HEK293 (cell line): ENCODE results near the gene CACNA1C.

ENCODE experiments used
- CTCF ChIA-PET: fragments of 350-600 bp; formaldehyde crosslinking; extraction: SDS; loops from one replicate; lab custom pipeline; 2021; ENCODE audit warnings: antibody characterized with exemption; lab: Yijun Ruan, JAX
- POLR2A ChIA-PET: fragments of 300-600 bp; formaldehyde crosslinking; extraction: SDS; loops from one replicate; lab custom pipeline; 2020; ENCODE audit warnings: antibody characterized with exemption, inconsistent platforms; lab: Yijun Ruan, JAX
- H3K27ac ChIP-seq: fragments of 200-500 bp; sonication (Bioruptor generic); 2 replicates; pipeline ENCODE4 v1.5.1; 2014; ENCODE audit warnings: low read depth, low read length, control low read depth, inconsistent platforms; ENCODE audit errors: extremely low read depth
- H3K36me3 ChIP-seq, 2 experiments: fragments of 200-500 bp in 1 of 2; sonication (Bioruptor generic) in 1 of 2; 1 replicate in 1 of 2; 2 replicates in 1 of 2; pipeline ENCODE4 v1.5.1; 2014 to 2017; ENCODE audit warnings: inconsistent platforms in 2 of 2, low read length in 2 of 2; ENCODE audit not compliant: control insufficient read depth in 2 of 2, insufficient read depth in 1 of 2
- H3K4me1 ChIP-seq: fragments of 200-500 bp; sonication (Bioruptor generic); 2 replicates; pipeline ENCODE4 v1.5.1; 2014; ENCODE audit warnings: mild to moderate bottlenecking, low read length, inconsistent platforms; ENCODE audit not compliant: control insufficient read depth, insufficient read depth
- H3K4me3 ChIP-seq: 2 replicates; pipeline ENCODE4 v1.5.1; 2011; ENCODE audit warnings: low read depth, mild to moderate bottlenecking, control low read depth, low read length, moderate library complexity
- H3K9me3 ChIP-seq: fragments of 200-500 bp; sonication (Bioruptor generic); 2 replicates; pipeline ENCODE4 v1.5.1; 2014; ENCODE audit warnings: low read depth, low read length, inconsistent platforms; ENCODE audit not compliant: control insufficient read depth, insufficient read depth
- ELK4 ChIP-seq: IDR thresholded peaks from 2 replicates; pipeline ENCODE4 v1.6.1; 2011; ENCODE audit warnings: mild to moderate bottlenecking, low read depth, low read length, borderline replicate concordance
- HOXC10 ChIP-seq: sonication (generic); formaldehyde crosslinking; IDR thresholded peaks from 2 replicates; pipeline ENCODE4 v1.8.1; 2023; ENCODE audit warnings: mild to moderate bottlenecking, missing genetic modification reagents
- KLF16 ChIP-seq: fragments of 450-650 bp; formaldehyde crosslinking; IDR thresholded peaks from 2 replicates; pipeline ENCODE4 v1.5.1; 2017; ENCODE audit warnings: missing biosample characterization, missing genetic modification characterization
- WT1 ChIP-seq: fragments of 450-650 bp; formaldehyde crosslinking; IDR thresholded peaks from 2 replicates; pipeline ENCODE4 v1.5.1; 2016; ENCODE audit warnings: missing biosample characterization, missing genetic modification characterization
- ZBTB17 ChIP-seq: fragments of 450-650 bp; formaldehyde crosslinking; IDR thresholded peaks from 2 replicates; pipeline ENCODE4 v1.5.1; 2016; ENCODE audit warnings: missing biosample characterization, missing genetic modification characterization
- ZBTB26 ChIP-seq: fragments of 450-650 bp; formaldehyde crosslinking; optimal IDR thresholded peaks from 2 replicates; pipeline ENCODE3; 2016; ENCODE audit warnings: missing biosample characterization, mild to moderate bottlenecking, missing genetic modification characterization
- ZBTB48 ChIP-seq: fragments of 450-650 bp; formaldehyde crosslinking; IDR thresholded peaks from 2 replicates; pipeline ENCODE4 v1.5.1; 2016; ENCODE audit warnings: missing biosample characterization, missing genetic modification characterization
- ZBTB8A ChIP-seq: fragments of 450-650 bp; formaldehyde crosslinking; IDR thresholded peaks from 2 replicates; pipeline ENCODE4 v1.5.1; 2016; ENCODE audit warnings: missing biosample characterization, missing genetic modification characterization
- ZEB2 ChIP-seq: fragments of 450-650 bp; formaldehyde crosslinking; IDR thresholded peaks from 2 replicates; pipeline ENCODE4 v1.5.1; 2016; ENCODE audit warnings: missing biosample characterization, missing genetic modification characterization
- ZFP3 ChIP-seq: fragments of 450-650 bp; formaldehyde crosslinking; IDR thresholded peaks from 2 replicates; pipeline ENCODE4 v1.5.1; 2016; ENCODE audit warnings: low read depth, missing biosample characterization, missing genetic modification characterization
- ZFP41 ChIP-seq: fragments of 450-650 bp; formaldehyde crosslinking; IDR thresholded peaks from 2 replicates; pipeline ENCODE4 v1.5.1; 2016; ENCODE audit warnings: missing biosample characterization, missing genetic modification characterization, borderline replicate concordance
- ZNF10 ChIP-seq: fragments of 450-650 bp; formaldehyde crosslinking; IDR thresholded peaks from 2 replicates; pipeline ENCODE4 v1.5.1; 2017; ENCODE audit warnings: missing biosample characterization, missing genetic modification characterization
- ZNF140 ChIP-seq: fragments of 450-650 bp; formaldehyde crosslinking; IDR thresholded peaks from 2 replicates; pipeline ENCODE4 v1.5.1; 2016; ENCODE audit warnings: missing biosample characterization, missing genetic modification characterization
- ZNF155 ChIP-seq: fragments of 450-650 bp; formaldehyde crosslinking; IDR thresholded peaks from 2 replicates; pipeline ENCODE4 v1.5.1; 2016; ENCODE audit warnings: missing biosample characterization, missing genetic modification characterization
- ZNF169 ChIP-seq: fragments of 450-650 bp; formaldehyde crosslinking; IDR thresholded peaks from 2 replicates; pipeline ENCODE4 v1.5.1; 2016; ENCODE audit warnings: missing biosample characterization, missing genetic modification characterization
- ZNF175 ChIP-seq: fragments of 450-650 bp; formaldehyde crosslinking; IDR thresholded peaks from 2 replicates; pipeline ENCODE4 v1.5.1; 2016; ENCODE audit warnings: missing biosample characterization, missing genetic modification characterization
- ZNF19 ChIP-seq: fragments of 450-650 bp; formaldehyde crosslinking; IDR thresholded peaks from 2 replicates; pipeline ENCODE4; 2016; ENCODE audit warnings: missing biosample characterization, missing genetic modification characterization, low read depth
- ZNF2 ChIP-seq: fragments of 450-650 bp; formaldehyde crosslinking; IDR thresholded peaks from 2 replicates; pipeline ENCODE4 v1.5.1; 2016; ENCODE audit warnings: missing biosample characterization, missing genetic modification characterization
- ZNF211 ChIP-seq: fragments of 450-650 bp; formaldehyde crosslinking; IDR thresholded peaks from 2 replicates; pipeline ENCODE4 v1.5.1; 2016; ENCODE audit warnings: low read depth, missing biosample characterization, missing genetic modification characterization
- ZNF354C ChIP-seq: fragments of 450-650 bp; formaldehyde crosslinking; IDR thresholded peaks from 2 replicates; pipeline ENCODE4 v1.5.1; 2016; ENCODE audit warnings: missing biosample characterization, missing genetic modification characterization, low read depth, borderline replicate concordance
- ZNF530 ChIP-seq: fragments of 450-650 bp; formaldehyde crosslinking; IDR thresholded peaks from 2 replicates; pipeline ENCODE4 v1.5.1; 2016; ENCODE audit warnings: low read depth, missing biosample characterization, missing genetic modification characterization
- ZNF624 ChIP-seq: fragments of 450-650 bp; formaldehyde crosslinking; IDR thresholded peaks from 2 replicates; pipeline ENCODE4 v1.5.1; 2017; ENCODE audit warnings: missing biosample characterization, missing genetic modification characterization
- ZNF654 ChIP-seq: fragments of 450-650 bp; formaldehyde crosslinking; IDR thresholded peaks from 2 replicates; pipeline ENCODE4 v1.5.1; 2016; ENCODE audit warnings: low read depth, missing biosample characterization, missing genetic modification characterization
- ZNF658 ChIP-seq: fragments of 450-650 bp; formaldehyde crosslinking; IDR thresholded peaks from 2 replicates; pipeline ENCODE4; 2016; ENCODE audit warnings: missing biosample characterization, missing genetic modification characterization
- ZSCAN16 ChIP-seq: fragments of 450-650 bp; formaldehyde crosslinking; IDR thresholded peaks from 2 replicates; pipeline ENCODE4 v1.5.1; 2016; ENCODE audit warnings: missing biosample characterization, missing genetic modification characterization
- TF ChIP-seq, protein P1 (sequence below): fragments of 450-650 bp; formaldehyde crosslinking; IDR thresholded peaks from 2 replicates; pipeline ENCODE4 v1.5.1; 2016; ENCODE audit warnings: missing biosample characterization, missing genetic modification characterization
- TF ChIP-seq, protein P2 (sequence below): fragments of 450-650 bp; formaldehyde crosslinking; IDR thresholded peaks from 2 replicates; pipeline ENCODE4 v1.5.1; 2016; ENCODE audit warnings: missing biosample characterization, missing genetic modification characterization, borderline replicate concordance
- TF ChIP-seq, protein P3 (sequence below): fragments of 450-650 bp; formaldehyde crosslinking; IDR thresholded peaks from 2 replicates; pipeline ENCODE4 v1.5.1; 2016; ENCODE audit warnings: missing biosample characterization, missing genetic modification characterization

Gene CACNA1C

DNA sequence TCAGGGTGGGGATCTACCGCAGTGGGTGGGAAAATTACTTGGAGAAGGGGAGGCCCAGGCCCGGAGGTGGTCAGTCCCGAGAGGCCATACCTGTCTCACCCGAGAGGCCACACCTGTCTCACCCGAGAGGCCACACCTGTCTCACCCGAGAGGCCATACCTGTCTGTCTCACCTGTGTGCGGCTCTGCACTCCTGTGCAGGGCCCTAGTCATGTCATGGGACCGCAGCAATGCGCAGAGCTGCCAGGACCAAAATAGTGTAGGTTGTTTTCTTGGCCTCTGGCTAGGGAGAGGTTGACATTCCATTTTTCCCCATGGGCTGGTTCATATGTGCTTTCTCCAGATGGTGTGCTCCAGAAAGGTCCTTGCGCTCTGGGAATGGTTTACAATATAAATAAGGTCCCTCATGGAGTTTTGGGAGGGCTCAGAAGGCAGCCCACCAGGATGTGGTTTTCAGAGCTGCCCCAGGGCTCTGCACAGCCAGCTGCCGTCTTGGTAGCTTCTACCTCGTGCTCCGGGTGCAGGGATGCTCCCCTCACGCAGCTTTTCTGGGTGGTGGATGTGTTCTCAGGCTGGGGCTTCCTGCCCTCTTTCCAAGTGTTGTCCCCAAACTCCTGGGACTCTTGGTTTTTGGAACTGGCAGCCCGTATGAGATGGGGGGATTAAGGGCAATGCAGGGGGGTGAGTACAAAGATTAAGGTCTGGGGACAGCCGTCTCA lies 58.2 kb downstream of the CACNA1C start:
- H3K4me1 ChIP-seq, result no peaks in the 10 kb centered on the region
- TF ChIP-seq, protein P1, sequence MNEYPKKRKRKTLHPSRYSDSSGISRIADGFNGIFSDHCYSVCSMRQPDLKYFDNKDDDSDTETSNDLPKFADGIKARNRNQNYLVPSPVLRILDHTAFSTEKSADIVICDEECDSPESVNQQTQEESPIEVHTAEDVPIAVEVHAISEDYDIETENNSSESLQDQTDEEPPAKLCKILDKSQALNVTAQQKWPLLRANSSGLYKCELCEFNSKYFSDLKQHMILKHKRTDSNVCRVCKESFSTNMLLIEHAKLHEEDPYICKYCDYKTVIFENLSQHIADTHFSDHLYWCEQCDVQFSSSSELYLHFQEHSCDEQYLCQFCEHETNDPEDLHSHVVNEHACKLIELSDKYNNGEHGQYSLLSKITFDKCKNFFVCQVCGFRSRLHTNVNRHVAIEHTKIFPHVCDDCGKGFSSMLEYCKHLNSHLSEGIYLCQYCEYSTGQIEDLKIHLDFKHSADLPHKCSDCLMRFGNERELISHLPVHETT (tag by site-specific recombination), result no peak
- TF ChIP-seq, protein P2, sequence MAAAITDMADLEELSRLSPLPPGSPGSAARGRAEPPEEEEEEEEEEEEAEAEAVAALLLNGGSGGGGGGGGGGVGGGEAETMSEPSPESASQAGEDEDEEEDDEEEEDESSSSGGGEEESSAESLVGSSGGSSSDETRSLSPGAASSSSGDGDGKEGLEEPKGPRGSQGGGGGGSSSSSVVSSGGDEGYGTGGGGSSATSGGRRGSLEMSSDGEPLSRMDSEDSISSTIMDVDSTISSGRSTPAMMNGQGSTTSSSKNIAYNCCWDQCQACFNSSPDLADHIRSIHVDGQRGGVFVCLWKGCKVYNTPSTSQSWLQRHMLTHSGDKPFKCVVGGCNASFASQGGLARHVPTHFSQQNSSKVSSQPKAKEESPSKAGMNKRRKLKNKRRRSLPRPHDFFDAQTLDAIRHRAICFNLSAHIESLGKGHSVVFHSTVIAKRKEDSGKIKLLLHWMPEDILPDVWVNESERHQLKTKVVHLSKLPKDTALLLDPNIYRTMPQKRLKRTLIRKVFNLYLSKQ (tag by site-specific recombination), result no peak
- TF ChIP-seq ZNF19 (tag by site-specific recombination) (no peak), KLF16 (tag by site-specific recombination) (no peak), ZFP3 (no peak), ZNF175 (no peak), ZNF624 (tag by site-specific recombination) (no peak), ZNF354C (tag by site-specific recombination) (no peak), ZNF140 (tag by site-specific recombination) (no peak), ZEB2 (tag by site-specific recombination) (no peak)
- TF ChIP-seq, protein P3, sequence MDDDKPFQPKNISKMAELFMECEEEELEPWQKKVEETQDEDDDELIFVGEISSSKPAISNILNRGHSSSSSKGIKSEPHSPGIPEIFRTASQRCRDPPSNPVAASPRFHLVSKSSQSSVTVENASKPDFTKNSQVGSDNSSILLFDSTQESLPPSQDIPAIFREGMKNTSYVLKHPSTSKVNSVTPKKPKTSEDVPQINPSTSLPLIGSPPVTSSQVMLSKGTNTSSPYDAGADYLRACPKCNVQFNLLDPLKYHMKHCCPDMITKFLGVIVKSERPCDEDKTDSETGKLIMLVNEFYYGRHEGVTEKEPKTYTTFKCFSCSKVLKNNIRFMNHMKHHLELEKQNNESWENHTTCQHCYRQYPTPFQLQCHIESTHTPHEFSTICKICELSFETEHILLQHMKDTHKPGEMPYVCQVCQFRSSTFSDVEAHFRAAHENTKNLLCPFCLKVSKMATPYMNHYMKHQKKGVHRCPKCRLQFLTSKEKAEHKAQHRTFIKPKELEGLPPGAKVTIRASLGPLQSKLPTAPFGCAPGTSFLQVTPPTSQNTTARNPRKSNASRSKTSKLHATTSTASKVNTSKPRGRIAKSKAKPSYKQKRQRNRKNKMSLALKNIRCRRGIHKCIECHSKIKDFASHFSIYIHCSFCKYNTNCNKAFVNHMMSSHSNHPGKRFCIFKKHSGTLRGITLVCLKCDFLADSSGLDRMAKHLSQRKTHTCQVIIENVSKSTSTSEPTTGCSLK (tag by site-specific recombination), result no peak
- H3K36me3 ChIP-seq, result no peaks in the 10 kb centered on the region
- H3K27ac ChIP-seq, result no peak overlapping the region
- ChIA-PET CTCF (interaction anchor here (0.6 kb wide), 1 partner anchor 1053 kb away, joined by 3 read pairs; no protein-coding TSS in a partner anchor), POLR2A (no interaction called here)
- H3K4me3 ChIP-seq, result no peak overlapping the region
- no peaks in the 10 kb centered on the region for H3K9me3 ChIP-seq

DNA sequence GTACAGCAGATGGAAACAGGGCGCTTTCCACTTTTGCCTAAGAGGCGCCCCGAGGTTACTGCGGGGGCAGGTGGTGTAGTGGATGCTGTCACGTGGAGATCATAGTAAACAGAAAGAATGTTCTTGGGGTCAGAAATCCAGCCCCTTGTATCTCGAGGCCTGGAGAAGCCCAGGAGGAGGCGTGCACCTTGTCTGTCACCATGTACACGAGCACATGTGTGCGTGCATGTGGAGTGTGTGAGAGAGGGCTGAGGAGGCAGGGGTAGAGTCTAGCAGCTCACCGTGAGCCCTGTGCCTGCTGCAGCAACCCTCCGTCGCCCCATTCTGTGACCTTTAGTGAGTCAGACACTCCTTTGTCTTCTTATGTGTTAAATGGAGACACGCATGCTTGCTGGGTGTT lies 59.0 kb downstream of the CACNA1C start:
- ChIA-PET POLR2A (no interaction called here), CTCF (no interaction called here)
- Histone ChIP-seq H3K4me1 (no peaks in the 10 kb centered on the region), H3K27ac (no peak overlapping the region), H3K9me3 (no peaks in the 10 kb centered on the region), H3K36me3 (no peaks in the 10 kb centered on the region), H3K4me3 (no peak overlapping the region)
- TF ChIP-seq ZNF654, result no peak
- TF ChIP-seq ZNF169 (tag by site-specific recombination), result no peak
- no peak for TF ChIP-seq ZNF155 (tag by site-specific recombination)
- no peak for TF ChIP-seq WT1 (tag by site-specific recombination)
- no peak for TF ChIP-seq ZFP41
- no peak for TF ChIP-seq ELK4
- TF ChIP-seq ZBTB26 (tag by site-specific recombination), result no peak
- TF ChIP-seq HOXC10 (CRISPR knock-in tag), result no peak
- no peak for TF ChIP-seq ZNF530 (tag by site-specific recombination)
- TF ChIP-seq ZNF658 (tag by site-specific recombination), result no peak
- no peak for TF ChIP-seq ZBTB8A (tag by site-specific recombination)
- TF ChIP-seq ZSCAN16, result no peak
- TF ChIP-seq ZBTB17 (tag by site-specific recombination), result no peak
- no peak for TF ChIP-seq ZNF211 (tag by site-specific recombination)
- TF ChIP-seq ZNF10, result no peak
- no peak for TF ChIP-seq ZBTB48 (tag by site-specific recombination)
- TF ChIP-seq ZNF2 (tag by site-specific recombination), result no peak
